Mesenchymal stem cell (in vitro differentiated cells and primary cell): ENCODE results near the gene PLD1.

ENCODE experiments used
- DNase-seq: peaks from one replicate; pipeline ENCODE4 v3.0.0-alpha.2; 2013
- H2AFZ ChIP-seq: one replicate; pipeline ENCODE4 v1.6.1; 2013; ENCODE audit warnings: low read depth, mild to moderate bottlenecking, control low read depth, inconsistent platforms, low read length, moderate library complexity
- H2AK5ac ChIP-seq: 2 replicates; pipeline ENCODE4 v1.6.1; 2013; ENCODE audit warnings: low read length, moderate library complexity, mild to moderate bottlenecking, inconsistent platforms; ENCODE audit not compliant: severe bottlenecking
- H2BK120ac ChIP-seq: one replicate; pipeline ENCODE4 v1.6.1; 2013; ENCODE audit warnings: low read depth, mild to moderate bottlenecking, inconsistent platforms, low read length, moderate library complexity
- H2BK12ac ChIP-seq, 2 experiments: one replicate each; pipeline ENCODE4 v1.6.1; 2013; ENCODE audit warnings: inconsistent platforms in 2 of 2, low read length in 2 of 2, mild to moderate bottlenecking in 2 of 2, moderate library complexity in 2 of 2, control low read depth in 1 of 2
- H2BK15ac ChIP-seq: one replicate; pipeline ENCODE4 v1.6.1; 2013; ENCODE audit warnings: mild to moderate bottlenecking, low read depth, inconsistent platforms; ENCODE audit not compliant: poor library complexity, severe bottlenecking
- H2BK5ac ChIP-seq: 2 replicates; pipeline ENCODE4 v1.6.1; 2013; ENCODE audit warnings: low read depth, mild to moderate bottlenecking, low read length, control low read depth, inconsistent platforms; ENCODE audit not compliant: poor library complexity, severe bottlenecking
- H3K14ac ChIP-seq, 2 experiments: one replicate each; pipeline ENCODE4 v1.6.1; 2013; ENCODE audit warnings: inconsistent platforms in 2 of 2, low read length in 2 of 2, control low read depth in 1 of 2, mild to moderate bottlenecking in 1 of 2, moderate library complexity in 1 of 2
- H3K18ac ChIP-seq, 2 experiments: one replicate each; pipeline ENCODE4 v1.6.1; 2013; ENCODE audit warnings: inconsistent platforms in 2 of 2, low read length in 2 of 2, control low read depth in 1 of 2, low read depth in 1 of 2, mild to moderate bottlenecking in 1 of 2
- H3K23ac ChIP-seq, 2 experiments: one replicate each; pipeline ENCODE4 v1.6.1; 2013; ENCODE audit warnings: inconsistent platforms in 2 of 2, low read length in 2 of 2, mild to moderate bottlenecking in 2 of 2, moderate library complexity in 2 of 2, control low read depth in 1 of 2
- H3K27ac ChIP-seq: 2 replicates; pipeline ENCODE4 v1.5.1; 2013; ENCODE audit warnings: mild to moderate bottlenecking, moderate library complexity, low read length, control low read depth, inconsistent platforms; ENCODE audit not compliant: poor library complexity, severe bottlenecking
- H3K27me3 ChIP-seq, 2 experiments: 2 replicates each; pipeline versions ENCODE4 v1.6.1 to v1.7.0; 2013; ENCODE audit warnings: low read length in 2 of 2, mild to moderate bottlenecking in 2 of 2, moderate library complexity in 2 of 2, control low read depth in 1 of 2, inconsistent platforms in 1 of 2; ENCODE audit not compliant: control insufficient read depth in 1 of 2, insufficient read depth in 1 of 2
- H3K36me3 ChIP-seq, 2 experiments: 2 replicates each; pipeline versions ENCODE4 v1.6.1 to v1.7.0; 2013; ENCODE audit warnings: low read length in 2 of 2, control low read depth in 1 of 2, inconsistent platforms in 1 of 2, low read depth in 1 of 2, mild to moderate bottlenecking in 1 of 2; ENCODE audit not compliant: insufficient read depth in 2 of 2, control insufficient read depth in 1 of 2
- H3K4ac ChIP-seq, 2 experiments: one replicate each; pipeline ENCODE4 v1.6.1; 2013; ENCODE audit warnings: inconsistent platforms in 2 of 2, low read length in 2 of 2, mild to moderate bottlenecking in 2 of 2, moderate library complexity in 2 of 2, control low read depth in 1 of 2, low read depth in 1 of 2
- H3K4me1 ChIP-seq: 2 replicates; pipeline ENCODE4 v1.6.1; 2013; ENCODE audit warnings: low read depth, low read length, control low read depth; ENCODE audit not compliant: control insufficient read depth, insufficient read depth
- H3K4me2 ChIP-seq: 2 replicates; pipeline ENCODE4 v1.6.1; 2013; ENCODE audit warnings: low read length, mild to moderate bottlenecking, inconsistent platforms; ENCODE audit not compliant: poor library complexity, severe bottlenecking
- H3K4me3 ChIP-seq, 2 experiments: 2 replicates each; pipeline versions ENCODE4 v1.5.1 to v1.7.0; 2013; ENCODE audit warnings: low read length in 2 of 2, mild to moderate bottlenecking in 2 of 2, control low read depth in 1 of 2, low read depth in 1 of 2; ENCODE audit not compliant: insufficient read depth in 1 of 2
- H3K79me1 ChIP-seq: replicated peaks from 2 replicates; pipeline ENCODE4 v1.6.1; 2013; ENCODE audit warnings: mild to moderate bottlenecking, control low read depth, low read length, inconsistent platforms; ENCODE audit not compliant: poor library complexity, severe bottlenecking
- H3K9ac ChIP-seq: 2 replicates; pipeline ENCODE4 v1.7.0; 2013; ENCODE audit warnings: mild to moderate bottlenecking, low read length, moderate library complexity
- H3K9me3 ChIP-seq: 2 replicates; pipeline ENCODE4 v1.7.0; 2013; ENCODE audit warnings: mild to moderate bottlenecking, low read length; ENCODE audit not compliant: control insufficient read depth
- H4K8ac ChIP-seq: one replicate; pipeline ENCODE4 v1.6.1; 2013; ENCODE audit warnings: inconsistent platforms, mild to moderate bottlenecking, low read length, moderate library complexity
- H4K91ac ChIP-seq: one replicate; pipeline ENCODE4 v1.6.1; 2013; ENCODE audit warnings: mild to moderate bottlenecking, low read length, inconsistent platforms
- WGBS: methylation state at CpG from one replicate; pipeline ENCODE4 v1.1.7; 2013; ENCODE audit warnings: mixed read lengths; 5-methylcytosine and 5-hydroxymethylcytosine counted together

The PLD1 gene

DNA sequence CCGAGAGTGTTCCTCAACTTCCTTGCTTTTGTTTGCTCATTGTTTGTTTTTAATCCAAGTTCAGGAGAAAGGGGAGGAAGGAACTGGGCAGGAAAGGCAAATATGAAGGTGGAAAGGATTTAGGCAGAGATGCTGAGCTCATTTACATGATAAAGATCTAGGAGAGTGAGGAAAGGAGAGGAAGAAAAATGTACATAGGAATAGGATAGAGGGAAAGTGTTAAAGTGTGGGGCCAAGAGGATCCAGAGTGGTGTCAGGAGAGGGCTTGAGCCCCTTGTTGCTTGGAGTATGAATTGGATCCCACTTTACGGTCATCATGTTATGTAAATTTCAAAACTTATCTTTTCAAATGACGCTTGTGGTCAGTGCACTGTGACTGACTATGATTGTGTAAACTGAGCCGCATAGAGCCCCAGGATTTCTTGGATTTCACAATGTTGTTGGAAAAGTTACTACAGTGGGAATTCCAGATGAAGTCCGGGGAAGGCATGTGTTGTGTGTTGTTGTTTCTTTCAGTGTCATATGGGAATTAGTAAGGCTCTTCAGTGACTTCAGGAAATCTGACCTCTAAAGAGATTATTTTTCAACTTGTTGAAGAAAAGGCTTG is 15.0 kb upstream of the PLD1 start:
- Histone ChIP-seq H3K36me3 (no peaks in the 10 kb centered on the region), H3K9me3 (no peaks in the 10 kb centered on the region), H2BK15ac (no peak overlapping the region), H2BK120ac (no peak overlapping the region), H3K4me3 (peak overlapping the region in 1 of 2 experiments; percentile 35), H3K4me1 (peaks cover 14% of the 10 kb centered on the region), H3K4me2 (no peak overlapping the region), H2BK12ac (peak overlapping the region; percentile 49 to 64), H4K91ac (no peak overlapping the region), H3K79me1 (no peaks in the 10 kb centered on the region), H3K18ac (peak overlapping the region; percentile 53 to 78), H2BK5ac (no peak overlapping the region), H2AFZ (no peak overlapping the region), H3K23ac (no peak overlapping the region), H3K14ac (peak overlapping the region in 1 of 2 experiments; percentile 63), H3K9ac (peak overlapping the region; percentile 75), H4K8ac (no peak overlapping the region), H3K4ac (peak overlapping the region in 1 of 2 experiments; percentile 52), H2AK5ac (no peak overlapping the region), H3K27ac (peak overlapping the region; percentile 31), H3K27me3 (no peaks in the 10 kb centered on the region)
- 36% methylated on average over 5 of the region's 5 CpGs for WGBS
- DNase-seq = peak; percentile 99

DNA sequence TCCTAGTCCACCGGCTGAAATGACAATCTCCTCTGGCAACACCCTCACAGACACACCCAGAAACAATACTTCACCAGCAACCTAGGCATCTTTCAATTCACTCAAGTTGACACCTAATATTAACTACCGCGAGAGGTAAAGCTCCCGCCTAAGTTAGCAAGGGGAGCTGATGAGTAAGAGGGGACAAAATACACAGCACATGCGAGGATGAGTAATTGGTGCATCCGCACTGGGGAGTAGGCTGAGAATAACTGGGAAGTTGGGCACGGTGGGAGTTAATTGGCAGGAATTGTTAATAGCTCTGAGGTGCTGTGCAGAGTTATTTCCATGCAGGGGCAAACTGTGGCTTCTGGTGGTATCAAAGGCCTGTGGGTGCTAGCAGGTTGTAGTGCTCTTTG is 14.5 kb upstream of the PLD1 start:
- H3K36me3 ChIP-seq = no peaks in the 10 kb centered on the region
- H3K23ac ChIP-seq = no peak overlapping the region
- no peak overlapping the region for H2BK120ac ChIP-seq
- H4K91ac ChIP-seq = no peak overlapping the region
- H4K8ac ChIP-seq = no peak overlapping the region
- H3K4me2 ChIP-seq = no peak overlapping the region
- peak overlapping the region; percentile 75 for H3K9ac ChIP-seq
- no peak overlapping the region for H2BK5ac ChIP-seq
- H3K79me1 ChIP-seq = no peaks in the 10 kb centered on the region
- peak overlapping the region; percentile 49 to 64 for H2BK12ac ChIP-seq
- H2BK15ac ChIP-seq = no peak overlapping the region
- 80% methylated on average over 7 of the region's 7 CpGs for WGBS
- H3K9me3 ChIP-seq = no peaks in the 10 kb centered on the region
- H2AFZ ChIP-seq = no peak overlapping the region
- peak overlapping the region in 1 of 2 experiments; percentile 78 for H3K18ac ChIP-seq
- DNase-seq = peak; percentile 74
- H3K27ac ChIP-seq = peak overlapping the region; percentile 31
- H2AK5ac ChIP-seq = no peak overlapping the region
- peak overlapping the region in 1 of 2 experiments; percentile 35 for H3K4me3 ChIP-seq
- no peaks in the 10 kb centered on the region for H3K27me3 ChIP-seq
- peak overlapping the region in 1 of 2 experiments; percentile 52 for H3K4ac ChIP-seq
- H3K4me1 ChIP-seq = peaks cover 11% of the 10 kb centered on the region
- peak overlapping the region in 1 of 2 experiments; percentile 63 for H3K14ac ChIP-seq

DNA sequence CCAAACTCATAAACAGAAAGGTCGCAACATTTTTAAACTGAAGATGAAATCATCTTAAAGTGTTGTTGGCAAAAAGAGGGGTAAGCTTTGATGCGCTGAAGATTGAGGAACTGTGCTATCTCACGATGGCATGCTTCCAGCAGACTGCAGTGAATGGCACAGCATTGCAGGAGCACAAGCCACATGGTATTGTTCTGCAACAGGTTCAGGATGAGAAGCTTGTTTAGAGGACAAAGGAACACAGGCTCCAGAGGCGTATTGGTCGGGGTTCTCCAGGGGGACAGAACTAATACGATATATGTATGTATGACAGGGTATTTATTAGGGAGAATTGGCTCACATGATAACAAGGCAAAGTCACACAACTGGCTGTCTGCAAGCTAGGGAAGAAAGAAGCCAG is 13.8 kb upstream of the PLD1 start:
- no peaks in the 10 kb centered on the region for H3K27me3 ChIP-seq
- H3K4me3 ChIP-seq = no peak overlapping the region
- no peak overlapping the region for H3K4ac ChIP-seq
- H2BK15ac ChIP-seq = no peak overlapping the region
- H2AFZ ChIP-seq = no peak overlapping the region
- peaks cover 10% of the 10 kb centered on the region for H3K4me1 ChIP-seq
- DNase-seq = no peak
- no peak overlapping the region for H3K18ac ChIP-seq
- no peak overlapping the region for H4K91ac ChIP-seq
- no peak overlapping the region for H2BK120ac ChIP-seq
- no peak overlapping the region for H4K8ac ChIP-seq
- WGBS = 98% methylated on average over 6 of the region's 6 CpGs
- no peak overlapping the region for H2BK12ac ChIP-seq
- no peaks in the 10 kb centered on the region for H3K9me3 ChIP-seq
- peak overlapping the region; percentile 6 for H3K9ac ChIP-seq
- no peak overlapping the region for H3K4me2 ChIP-seq
- H2AK5ac ChIP-seq = no peak overlapping the region
- no peaks in the 10 kb centered on the region for H3K36me3 ChIP-seq
- no peaks in the 10 kb centered on the region for H3K79me1 ChIP-seq
- no peak overlapping the region for H3K23ac ChIP-seq
- no peak overlapping the region for H3K14ac ChIP-seq
- H2BK5ac ChIP-seq = no peak overlapping the region
- no peak overlapping the region for H3K27ac ChIP-seq

DNA sequence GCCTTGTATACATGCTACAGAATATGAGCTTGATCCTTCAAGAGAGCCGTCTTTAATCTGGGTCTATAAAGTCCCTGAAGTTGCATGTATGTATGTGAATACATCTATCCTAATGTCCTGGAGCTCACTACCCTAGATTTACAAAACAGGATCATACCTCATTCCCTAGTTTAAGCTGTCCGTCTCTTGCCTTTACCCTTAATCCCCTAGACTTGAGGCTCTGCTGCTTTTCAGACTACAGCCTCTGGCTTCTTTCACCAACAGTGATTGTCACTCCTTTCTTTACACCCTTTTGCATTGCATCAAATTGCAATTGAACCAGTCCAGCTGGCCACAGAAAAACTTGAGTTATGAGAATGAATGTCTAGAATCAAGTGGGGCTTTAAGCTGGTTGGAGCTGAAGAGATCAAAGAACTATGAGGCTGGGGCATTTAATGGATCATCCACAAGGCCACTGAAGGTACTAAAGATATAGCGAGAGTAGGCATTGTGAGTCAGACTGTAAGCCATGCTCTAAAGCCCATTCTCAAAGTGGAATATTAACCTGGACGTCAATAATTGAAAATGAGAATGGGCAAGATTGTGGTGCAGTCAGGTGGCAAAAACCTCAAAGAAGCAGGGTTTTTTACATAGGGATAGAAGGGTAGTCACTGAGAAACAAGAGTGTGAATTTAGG is 12.3 kb upstream of the PLD1 start:
- Histone ChIP-seq H3K23ac (no peak overlapping the region), H2BK120ac (no peak overlapping the region), H3K9me3 (peaks cover 7% of the 10 kb centered on the region), H3K4me1 (peaks cover 10% of the 10 kb centered on the region), H2AK5ac (peak overlapping the region; percentile 65), H2BK12ac (no peak overlapping the region), H3K18ac (no peak overlapping the region), H3K9ac (no peak overlapping the region), H2AFZ (no peak overlapping the region), H3K14ac (no peak overlapping the region), H3K36me3 (no peaks in the 10 kb centered on the region), H3K4ac (no peak overlapping the region), H3K4me2 (no peak overlapping the region), H4K91ac (no peak overlapping the region), H4K8ac (no peak overlapping the region), H3K27ac (peak overlapping the region; percentile 80), H2BK15ac (no peak overlapping the region), H3K4me3 (no peak overlapping the region), H3K79me1 (no peaks in the 10 kb centered on the region), H2BK5ac (no peak overlapping the region), H3K27me3 (no peaks in the 10 kb centered on the region)
- no peak for DNase-seq
- 85% methylated on average over 3 of the region's 4 CpGs for WGBS
